AG04449 (cell line): ENCODE measurements around the gene P2RX4.

ENCODE experiments used
- CTCF ChIA-PET: fragments of 350-600 bp; formaldehyde crosslinking; extraction: SDS; loops from one replicate; lab custom pipeline; 2021; ENCODE audit warnings: antibody characterized with exemption; lab: Yijun Ruan, JAX
- POLR2A ChIA-PET: fragments of 400-600, 350-600 bp; formaldehyde crosslinking; extraction: SDS; loops from one replicate; lab custom pipeline; 2020; ENCODE audit warnings: antibody characterized with exemption, inconsistent platforms; lab: Yijun Ruan, JAX
- DNase-seq: peaks from one replicate; pipeline ENCODE4 v3.0.0-alpha.2; 2010; ENCODE audit warnings: low read depth, low spot score
- H3K4me3 ChIP-seq: 2 replicates; pipeline ENCODE4 v1.5.1; 2011; ENCODE audit warnings: low read depth, mild to moderate bottlenecking, control low read depth, low read length
- TF ChIP-seq, protein P1 (sequence below): IDR thresholded peaks from one replicate; pipeline ENCODE4 v1.5.1; 2011; ENCODE audit warnings: mild to moderate bottlenecking, moderate library complexity, low read length, control low read depth, inconsistent platforms; ENCODE audit not compliant: insufficient read depth; ENCODE audit errors: missing control alignments

P2RX4 gene

DNA sequence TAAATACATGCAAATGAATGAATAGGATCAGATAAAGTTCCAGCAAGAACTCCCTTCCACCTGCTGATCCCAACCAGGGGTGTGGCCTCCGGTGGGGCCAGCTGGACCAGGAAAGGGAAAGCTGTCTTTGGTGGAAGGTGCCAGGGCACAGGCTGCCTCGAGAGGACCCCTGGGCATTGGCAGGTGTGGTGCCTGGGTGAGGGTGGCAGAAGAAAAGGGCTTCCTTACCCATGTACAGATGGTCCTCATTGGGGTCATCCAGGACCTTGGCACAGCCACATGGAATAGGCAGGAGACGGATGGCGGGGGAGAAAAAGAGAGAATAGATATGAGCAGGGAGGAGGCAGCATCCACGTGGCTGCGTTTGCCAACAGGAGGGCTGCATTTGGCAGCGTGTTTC lies 50.2 kb downstream of the P2RX4 start:
- DNase-seq, result no peak
- TF ChIP-seq, protein P1, sequence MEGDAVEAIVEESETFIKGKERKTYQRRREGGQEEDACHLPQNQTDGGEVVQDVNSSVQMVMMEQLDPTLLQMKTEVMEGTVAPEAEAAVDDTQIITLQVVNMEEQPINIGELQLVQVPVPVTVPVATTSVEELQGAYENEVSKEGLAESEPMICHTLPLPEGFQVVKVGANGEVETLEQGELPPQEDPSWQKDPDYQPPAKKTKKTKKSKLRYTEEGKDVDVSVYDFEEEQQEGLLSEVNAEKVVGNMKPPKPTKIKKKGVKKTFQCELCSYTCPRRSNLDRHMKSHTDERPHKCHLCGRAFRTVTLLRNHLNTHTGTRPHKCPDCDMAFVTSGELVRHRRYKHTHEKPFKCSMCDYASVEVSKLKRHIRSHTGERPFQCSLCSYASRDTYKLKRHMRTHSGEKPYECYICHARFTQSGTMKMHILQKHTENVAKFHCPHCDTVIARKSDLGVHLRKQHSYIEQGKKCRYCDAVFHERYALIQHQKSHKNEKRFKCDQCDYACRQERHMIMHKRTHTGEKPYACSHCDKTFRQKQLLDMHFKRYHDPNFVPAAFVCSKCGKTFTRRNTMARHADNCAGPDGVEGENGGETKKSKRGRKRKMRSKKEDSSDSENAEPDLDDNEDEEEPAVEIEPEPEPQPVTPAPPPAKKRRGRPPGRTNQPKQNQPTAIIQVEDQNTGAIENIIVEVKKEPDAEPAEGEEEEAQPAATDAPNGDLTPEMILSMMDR, result no peak
- no peak overlapping the region for H3K4me3 ChIP-seq
- POLR2A ChIA-PET, result no interaction called here
- CTCF ChIA-PET, result no interaction called here

DNA sequence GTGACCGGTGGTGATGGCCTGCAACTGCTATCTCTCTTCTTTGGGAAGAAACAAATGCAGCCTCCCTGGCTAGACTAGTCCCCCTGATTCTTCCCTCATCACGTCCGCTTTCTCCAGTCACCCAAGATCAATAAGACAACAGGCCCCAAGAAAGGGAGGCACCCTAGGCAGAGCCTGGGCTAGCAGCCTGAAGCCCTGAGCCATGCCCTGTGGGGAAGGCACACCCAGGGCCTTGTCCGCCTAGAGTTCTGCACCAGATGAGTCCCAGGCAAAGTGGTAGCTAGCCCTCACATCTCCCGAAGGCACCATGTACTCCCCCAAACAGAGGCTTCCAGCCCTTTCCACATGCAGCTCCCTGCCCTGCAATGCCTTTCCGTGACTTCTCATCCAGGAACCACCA lies 51.5 kb downstream of the P2RX4 start:
- CTCF ChIA-PET, result no interaction called here
- POLR2A ChIA-PET, result no interaction called here
- TF ChIP-seq, protein P1, result no peak
- no peak for DNase-seq
- H3K4me3 ChIP-seq, result no peak overlapping the region

DNA sequence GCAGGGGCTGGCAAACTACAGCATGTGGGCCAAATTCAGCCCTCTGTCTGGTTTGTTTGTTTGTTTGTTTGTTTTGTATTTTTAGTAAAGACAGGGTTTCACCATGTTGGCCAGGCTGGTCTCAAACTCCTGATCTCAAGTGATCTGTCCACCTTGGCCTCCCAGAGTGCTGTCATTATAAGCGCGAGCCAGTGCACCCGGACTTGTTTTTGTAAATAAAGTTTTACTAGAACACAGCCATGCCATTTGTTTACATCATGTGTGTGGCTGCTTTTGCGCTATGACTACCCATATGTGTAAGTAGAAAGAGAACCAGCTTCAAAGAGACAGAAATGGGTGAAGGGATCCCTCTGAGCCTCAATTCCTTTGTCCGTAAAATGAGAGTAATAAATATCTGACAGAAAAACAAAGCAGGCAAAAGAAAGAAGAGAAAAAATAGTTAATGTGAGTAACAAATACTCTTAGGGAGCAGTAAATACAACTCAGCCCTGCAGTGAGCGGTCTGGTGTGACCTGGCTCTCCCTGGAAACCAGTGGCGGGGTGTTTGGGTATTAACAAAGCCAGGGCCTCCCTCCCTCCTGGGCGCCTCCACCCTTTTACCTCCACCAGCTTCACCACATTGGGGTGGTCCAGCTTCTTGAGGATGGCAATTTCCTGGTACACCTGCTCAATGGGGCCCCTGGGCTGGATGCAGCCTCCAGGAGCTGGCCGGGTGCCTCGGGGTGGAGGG lies 53.4 kb downstream of the P2RX4 start:
- TF ChIP-seq, protein P1, result no peak
- no peak overlapping the region for H3K4me3 ChIP-seq
- DNase-seq, result no peak
- CTCF ChIA-PET, result interaction anchor here (0.6 kb wide), 1 partner anchor 71 kb away, joined by 3 read pairs; no protein-coding TSS in a partner anchor
- POLR2A ChIA-PET, result no interaction called here

DNA sequence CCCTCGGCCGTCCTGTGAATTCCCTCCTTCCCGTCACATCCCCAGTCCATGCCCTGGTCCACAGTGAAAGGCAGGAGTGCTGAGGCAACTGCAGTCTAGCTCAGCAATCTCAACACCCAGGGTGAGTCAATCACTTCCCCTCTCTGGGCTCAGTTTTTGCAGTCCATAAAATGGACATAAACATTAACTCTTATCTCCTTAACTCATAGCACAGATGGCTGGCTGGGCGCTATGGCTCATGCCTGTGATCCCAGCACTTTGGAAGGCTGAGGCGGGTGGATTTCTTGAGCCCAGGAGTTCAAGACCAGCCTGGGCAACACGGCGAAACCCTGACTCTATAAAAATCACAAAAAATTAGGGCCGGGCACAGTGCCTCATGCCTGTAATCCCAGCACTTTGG lies 54.2 kb downstream of the P2RX4 start:
- TF ChIP-seq, protein P1, result no peak
- DNase-seq, result no peak
- ChIA-PET POLR2A (no interaction called here), CTCF (interaction anchor here (0.6 kb wide), 1 partner anchor 71 kb away, joined by 3 read pairs; no protein-coding TSS in a partner anchor)
- H3K4me3 ChIP-seq, result no peak overlapping the region

DNA sequence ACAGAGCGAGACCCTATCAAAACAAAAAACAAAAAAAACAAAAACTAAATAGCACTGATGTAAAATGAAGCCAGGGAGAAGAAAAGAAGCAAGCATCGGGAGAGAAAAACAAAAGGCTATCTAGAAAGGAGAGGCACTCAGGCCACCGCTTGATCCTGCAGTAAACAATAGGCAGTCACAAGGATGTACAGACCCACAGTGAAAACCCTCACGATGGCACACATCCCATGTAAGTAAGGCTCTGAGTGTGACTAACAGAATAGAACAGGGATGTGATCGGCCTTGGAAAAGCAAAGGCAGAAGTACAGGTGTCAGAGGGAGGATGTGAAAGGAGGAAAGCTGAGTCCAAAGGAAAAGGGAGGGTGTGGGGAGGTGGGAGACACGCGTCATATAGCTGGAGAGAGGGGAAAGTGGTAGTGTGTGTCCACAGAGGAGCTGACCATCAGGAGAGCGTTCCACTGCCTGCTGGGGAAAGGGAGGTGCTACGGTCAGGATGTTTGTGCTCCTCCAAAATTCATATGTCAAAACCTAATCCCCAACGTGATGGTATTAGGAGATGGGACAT lies 55.1 kb downstream of the P2RX4 start:
- TF ChIP-seq, protein P1, result no peak
- ChIA-PET POLR2A (no interaction called here), CTCF (no interaction called here)
- H3K4me3 ChIP-seq, result no peak overlapping the region
- no peak for DNase-seq

DNA sequence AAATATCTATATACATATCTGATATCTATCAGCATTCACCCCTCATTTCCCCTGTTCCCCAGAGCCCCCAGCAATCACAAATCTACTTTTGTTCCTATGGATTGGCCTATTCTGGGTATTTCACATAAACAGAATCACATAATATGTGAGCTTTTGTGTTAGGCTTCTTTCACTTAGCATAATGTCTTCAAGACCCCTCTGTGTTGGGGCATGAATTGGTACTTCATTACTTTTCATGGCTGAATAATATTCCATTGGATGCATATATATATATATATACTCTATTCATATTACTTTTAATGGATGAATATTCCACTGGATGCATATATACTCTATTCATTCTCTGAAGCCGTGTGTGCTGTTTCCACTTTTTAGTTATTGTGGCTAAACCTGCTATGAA lies 57.9 kb downstream of the P2RX4 start:
- ChIA-PET POLR2A (no interaction called here), CTCF (no interaction called here)
- DNase-seq, result no peak
- TF ChIP-seq, protein P1, result no peak
- no peak overlapping the region for H3K4me3 ChIP-seq
